ENCODE measurements around the gene SFT2D3. TPM values are rescaled to one million over a fixed set of nuclear protein-coding genes. Genes with fewer than 3 reads are reported as not detected.

The SFT2D3 gene
- total and polyA plus RNA-seq, 2 of the 13 experiments (the other 11 are each of a cell fraction or from before 2014, with no cell fraction given): 8.3 to 9.4 TPM

DNA sequence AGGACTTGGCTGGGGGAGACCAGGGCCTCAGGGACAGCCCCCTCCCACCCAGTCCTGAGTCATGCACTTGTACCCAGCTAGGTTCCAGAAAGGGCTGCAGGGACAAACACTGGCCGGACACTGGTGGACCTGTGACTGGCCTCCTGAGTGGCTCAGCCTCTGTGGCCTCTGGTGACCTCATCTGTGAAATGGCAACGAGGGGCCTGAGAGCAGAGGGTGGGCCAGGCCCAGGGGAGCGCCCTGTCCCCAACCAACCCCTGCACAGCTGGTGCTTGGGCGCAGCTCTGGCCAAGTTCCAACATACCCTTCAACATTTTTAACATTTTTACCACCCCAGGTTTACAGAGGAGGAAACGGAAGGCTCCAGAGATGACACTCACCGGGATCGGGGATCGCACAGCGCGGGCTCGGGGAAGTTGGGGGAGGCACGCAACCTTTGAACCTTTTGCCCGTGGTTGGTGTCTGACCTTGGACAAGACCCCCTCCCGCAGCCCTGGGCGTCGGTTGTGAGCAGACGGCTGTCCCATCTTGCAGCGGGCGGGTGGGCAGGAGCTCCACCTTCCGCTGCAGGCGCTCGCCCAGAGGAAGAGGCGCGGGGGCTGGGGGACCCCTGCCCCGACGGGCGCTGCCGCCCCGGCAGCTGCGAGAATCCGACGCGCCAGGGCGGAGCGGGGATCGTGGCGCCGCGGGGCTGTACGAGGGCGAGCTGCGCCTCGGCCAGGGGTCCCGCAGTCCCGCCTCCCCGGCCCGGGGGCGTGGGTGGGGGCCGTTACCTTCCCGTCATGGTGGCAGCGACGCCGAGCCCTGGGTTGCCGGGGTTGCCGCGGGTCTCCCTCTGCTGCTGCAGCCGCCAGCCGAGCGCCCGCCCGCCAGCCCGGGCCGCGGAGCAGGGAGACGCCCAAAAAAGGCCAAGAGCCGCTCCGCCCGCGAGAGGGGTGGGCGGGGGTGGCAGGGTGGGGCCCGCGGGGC is 26.8 kb upstream of the SFT2D3 start (continued):
- TF ChIP-seq ZBTB7A (CRISPR knock-in tag; IDR thresholded peaks at IDR 0.05): peak; percentile 75; the same call in 1 of the 2 replicates
- no peak for TF ChIP-seq POLR2AphosphoS2 (IDR thresholded peaks at IDR 0.05; ENCODE audit: low read depth, low read length)
- peak; percentile 37; the same call in 1 of the 2 replicates for TF ChIP-seq PHF21A (CRISPR knock-in tag; IDR thresholded peaks at IDR 0.05)
- peak; percentile 77; the same call in 1 of the 2 replicates for TF ChIP-seq ZNF776 (CRISPR knock-in tag; IDR thresholded peaks at IDR 0.05)
- no peak for TF ChIP-seq IKZF1 (IDR thresholded peaks at IDR 0.05)
- TF ChIP-seq SMARCC2 (IDR thresholded peaks at IDR 0.05): no peak
- no peak for TF ChIP-seq ZNF101 (CRISPR knock-in tag; IDR thresholded peaks at IDR 0.05; ENCODE audit: borderline replicate concordance, low read depth)
- TF ChIP-seq, protein P1, sequence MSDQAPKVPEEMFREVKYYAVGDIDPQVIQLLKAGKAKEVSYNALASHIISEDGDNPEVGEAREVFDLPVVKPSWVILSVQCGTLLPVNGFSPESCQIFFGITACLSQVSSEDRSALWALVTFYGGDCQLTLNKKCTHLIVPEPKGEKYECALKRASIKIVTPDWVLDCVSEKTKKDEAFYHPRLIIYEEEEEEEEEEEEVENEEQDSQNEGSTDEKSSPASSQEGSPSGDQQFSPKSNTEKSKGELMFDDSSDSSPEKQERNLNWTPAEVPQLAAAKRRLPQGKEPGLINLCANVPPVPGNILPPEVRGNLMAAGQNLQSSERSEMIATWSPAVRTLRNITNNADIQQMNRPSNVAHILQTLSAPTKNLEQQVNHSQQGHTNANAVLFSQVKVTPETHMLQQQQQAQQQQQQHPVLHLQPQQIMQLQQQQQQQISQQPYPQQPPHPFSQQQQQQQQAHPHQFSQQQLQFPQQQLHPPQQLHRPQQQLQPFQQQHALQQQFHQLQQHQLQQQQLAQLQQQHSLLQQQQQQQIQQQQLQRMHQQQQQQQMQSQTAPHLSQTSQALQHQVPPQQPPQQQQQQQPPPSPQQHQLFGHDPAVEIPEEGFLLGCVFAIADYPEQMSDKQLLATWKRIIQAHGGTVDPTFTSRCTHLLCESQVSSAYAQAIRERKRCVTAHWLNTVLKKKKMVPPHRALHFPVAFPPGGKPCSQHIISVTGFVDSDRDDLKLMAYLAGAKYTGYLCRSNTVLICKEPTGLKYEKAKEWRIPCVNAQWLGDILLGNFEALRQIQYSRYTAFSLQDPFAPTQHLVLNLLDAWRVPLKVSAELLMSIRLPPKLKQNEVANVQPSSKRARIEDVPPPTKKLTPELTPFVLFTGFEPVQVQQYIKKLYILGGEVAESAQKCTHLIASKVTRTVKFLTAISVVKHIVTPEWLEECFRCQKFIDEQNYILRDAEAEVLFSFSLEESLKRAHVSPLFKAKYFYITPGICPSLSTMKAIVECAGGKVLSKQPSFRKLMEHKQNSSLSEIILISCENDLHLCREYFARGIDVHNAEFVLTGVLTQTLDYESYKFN (CRISPR knock-in tag; conservative IDR thresholded peaks at IDR 0.05): peak; percentile 69
- 0 out of 2 replicates have a peak, but pooled peaks have one; percentile 12 for TF ChIP-seq ZFX (CRISPR knock-in tag; IDR thresholded peaks at IDR 0.05; ENCODE audit: low read depth)
- no peak for TF ChIP-seq ZBTB20 (CRISPR knock-in tag; IDR thresholded peaks at IDR 0.05; ENCODE audit: borderline replicate concordance, low read depth)
- peak; percentile 74; the same call in 1 of the 2 replicates for TF ChIP-seq KDM5B (CRISPR knock-in tag; IDR thresholded peaks at IDR 0.05; ENCODE audit: borderline replicate concordance)
- TF ChIP-seq SOX13 (IDR thresholded peaks at IDR 0.05): no peak
- TF ChIP-seq SOX13 (CRISPR knock-in tag; conservative IDR thresholded peaks at IDR 0.05 in 1 of 2, IDR thresholded peaks at IDR 0.05 in 1 of 2): 0 out of 4 replicates have a peak, but pooled peaks of 1 of the 2 experiments have one; percentile 13
- TF ChIP-seq ZIK1 (CRISPR knock-in tag; IDR thresholded peaks at IDR 0.05; ENCODE audit: borderline replicate concordance, low read depth): no peak
- no peak for TF ChIP-seq PHF5A (CRISPR knock-in tag; IDR thresholded peaks at IDR 0.05; ENCODE audit: low read depth, unreplicated experiment)
- no peak for TF ChIP-seq NR2F6 (IDR thresholded peaks at IDR 0.05)
- peak; percentile 33; the same call in 1 of the 2 replicates for TF ChIP-seq NR2F6 (CRISPR knock-in tag; IDR thresholded peaks at IDR 0.05)
- TF ChIP-seq CEBPG (CRISPR knock-in tag; IDR thresholded peaks at IDR 0.05): no peak
- TF ChIP-seq SMYD3 (CRISPR knock-in tag; IDR thresholded peaks at IDR 0.05): no peak
- TF ChIP-seq ZNF501 (CRISPR knock-in tag; IDR thresholded peaks at IDR 0.05): 0 out of 2 replicates have a peak, but pooled peaks have one; percentile 41
- TF ChIP-seq, protein P2, sequence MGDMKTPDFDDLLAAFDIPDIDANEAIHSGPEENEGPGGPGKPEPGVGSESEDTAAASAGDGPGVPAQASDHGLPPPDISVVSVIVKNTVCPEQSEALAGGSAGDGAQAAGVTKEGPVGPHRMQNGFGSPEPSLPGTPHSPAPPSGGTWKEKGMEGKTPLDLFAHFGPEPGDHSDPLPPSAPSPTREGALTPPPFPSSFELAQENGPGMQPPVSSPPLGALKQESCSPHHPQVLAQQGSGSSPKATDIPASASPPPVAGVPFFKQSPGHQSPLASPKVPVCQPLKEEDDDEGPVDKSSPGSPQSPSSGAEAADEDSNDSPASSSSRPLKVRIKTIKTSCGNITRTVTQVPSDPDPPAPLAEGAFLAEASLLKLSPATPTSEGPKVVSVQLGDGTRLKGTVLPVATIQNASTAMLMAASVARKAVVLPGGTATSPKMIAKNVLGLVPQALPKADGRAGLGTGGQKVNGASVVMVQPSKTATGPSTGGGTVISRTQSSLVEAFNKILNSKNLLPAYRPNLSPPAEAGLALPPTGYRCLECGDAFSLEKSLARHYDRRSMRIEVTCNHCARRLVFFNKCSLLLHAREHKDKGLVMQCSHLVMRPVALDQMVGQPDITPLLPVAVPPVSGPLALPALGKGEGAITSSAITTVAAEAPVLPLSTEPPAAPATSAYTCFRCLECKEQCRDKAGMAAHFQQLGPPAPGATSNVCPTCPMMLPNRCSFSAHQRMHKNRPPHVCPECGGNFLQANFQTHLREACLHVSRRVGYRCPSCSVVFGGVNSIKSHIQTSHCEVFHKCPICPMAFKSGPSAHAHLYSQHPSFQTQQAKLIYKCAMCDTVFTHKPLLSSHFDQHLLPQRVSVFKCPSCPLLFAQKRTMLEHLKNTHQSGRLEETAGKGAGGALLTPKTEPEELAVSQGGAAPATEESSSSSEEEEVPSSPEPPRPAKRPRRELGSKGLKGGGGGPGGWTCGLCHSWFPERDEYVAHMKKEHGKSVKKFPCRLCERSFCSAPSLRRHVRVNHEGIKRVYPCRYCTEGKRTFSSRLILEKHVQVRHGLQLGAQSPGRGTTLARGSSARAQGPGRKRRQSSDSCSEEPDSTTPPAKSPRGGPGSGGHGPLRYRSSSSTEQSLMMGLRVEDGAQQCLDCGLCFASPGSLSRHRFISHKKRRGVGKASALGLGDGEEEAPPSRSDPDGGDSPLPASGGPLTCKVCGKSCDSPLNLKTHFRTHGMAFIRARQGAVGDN (CRISPR knock-in tag; IDR thresholded peaks at IDR 0.05): peak; percentile 63
- peak; percentile 68 for TF ChIP-seq HNF4G (IDR thresholded peaks at IDR 0.05; ENCODE audit: borderline replicate concordance, low read depth, low read length)
- no peak for TF ChIP-seq HNF4G (CRISPR knock-in tag; IDR thresholded peaks at IDR 0.05; ENCODE audit: borderline replicate concordance, low read depth)

All from HepG2 (cell line).